IMR-90 (cell line): Measurements from ENCODE around the gene MARCO.

Experiments
- BHLHE40 ChIP-seq: fragments of 150-350 bp; IDR thresholded peaks from 2 replicates; pipeline ENCODE4 v1.6.1; 2016; ENCODE audit warnings: mild to moderate bottlenecking, low read depth, low read length
- ELK1 ChIP-seq: fragments of 150-350 bp; IDR thresholded peaks from 2 replicates; pipeline ENCODE4 v1.6.1; 2016; ENCODE audit warnings: low read depth, mild to moderate bottlenecking, low read length, moderate library complexity, borderline replicate concordance
- MAZ ChIP-seq: IDR thresholded peaks from 2 replicates; pipeline ENCODE4 v1.6.1; 2012; ENCODE audit warnings: low read depth, mild to moderate bottlenecking, low read length, improper control_type of control experiment, moderate library complexity, borderline replicate concordance
- MXI1 ChIP-seq: IDR thresholded peaks from 2 replicates; pipeline ENCODE4 v1.6.1; 2012; ENCODE audit warnings: low read depth, mild to moderate bottlenecking, low read length, moderate library complexity, borderline replicate concordance
- NFE2L2 ChIP-seq: fragments of 150-350 bp; IDR thresholded peaks from 2 replicates; pipeline ENCODE4 v1.6.1; 2016; ENCODE audit warnings: low read depth, mild to moderate bottlenecking, low read length
- POLR2A ChIP-seq: IDR thresholded peaks from 2 replicates; pipeline ENCODE4 v1.6.1; 2012; ENCODE audit warnings: mild to moderate bottlenecking, low read depth, low read length
- RAD21 ChIP-seq: IDR thresholded peaks from 2 replicates; pipeline ENCODE4 v1.6.1; 2012; ENCODE audit warnings: low read length, improper control_type of control experiment
- RFX5 ChIP-seq: IDR thresholded peaks from 2 replicates; pipeline ENCODE4 v1.8.0; 2012; ENCODE audit warnings: low read depth, mild to moderate bottlenecking, low read length, moderate library complexity
- SMC3 ChIP-seq: fragments of 150-350 bp; IDR thresholded peaks from 2 replicates; pipeline ENCODE4 v1.6.1; 2016; ENCODE audit warnings: low read depth, mild to moderate bottlenecking, antibody characterized with exemption, low read length, moderate library complexity
- TF ChIP-seq, protein P1 (sequence below): conservative IDR thresholded peaks from 2 replicates; pipeline ENCODE4 v1.5.1; 2012; ENCODE audit warnings: mild to moderate bottlenecking, low read depth, low read length, improper control_type of control experiment
- TF ChIP-seq, protein P2 (sequence below): fragments of 150-350 bp; IDR thresholded peaks from 2 replicates; pipeline ENCODE4 v1.6.1; 2017; ENCODE audit warnings: mild to moderate bottlenecking, antibody characterized with exemption, low read length, low read depth

GRCh38 chr2:118974103-118974993, 32.4 kb downstream of the MARCO start:
- TF ChIP-seq, protein P1, sequence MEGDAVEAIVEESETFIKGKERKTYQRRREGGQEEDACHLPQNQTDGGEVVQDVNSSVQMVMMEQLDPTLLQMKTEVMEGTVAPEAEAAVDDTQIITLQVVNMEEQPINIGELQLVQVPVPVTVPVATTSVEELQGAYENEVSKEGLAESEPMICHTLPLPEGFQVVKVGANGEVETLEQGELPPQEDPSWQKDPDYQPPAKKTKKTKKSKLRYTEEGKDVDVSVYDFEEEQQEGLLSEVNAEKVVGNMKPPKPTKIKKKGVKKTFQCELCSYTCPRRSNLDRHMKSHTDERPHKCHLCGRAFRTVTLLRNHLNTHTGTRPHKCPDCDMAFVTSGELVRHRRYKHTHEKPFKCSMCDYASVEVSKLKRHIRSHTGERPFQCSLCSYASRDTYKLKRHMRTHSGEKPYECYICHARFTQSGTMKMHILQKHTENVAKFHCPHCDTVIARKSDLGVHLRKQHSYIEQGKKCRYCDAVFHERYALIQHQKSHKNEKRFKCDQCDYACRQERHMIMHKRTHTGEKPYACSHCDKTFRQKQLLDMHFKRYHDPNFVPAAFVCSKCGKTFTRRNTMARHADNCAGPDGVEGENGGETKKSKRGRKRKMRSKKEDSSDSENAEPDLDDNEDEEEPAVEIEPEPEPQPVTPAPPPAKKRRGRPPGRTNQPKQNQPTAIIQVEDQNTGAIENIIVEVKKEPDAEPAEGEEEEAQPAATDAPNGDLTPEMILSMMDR, result no peak
- no peak for TF ChIP-seq MXI1
- no peak for TF ChIP-seq ELK1
- no peak for TF ChIP-seq MAZ
- no peak for TF ChIP-seq POLR2A
- TF ChIP-seq BHLHE40, result no peak
- no peak for TF ChIP-seq SMC3
- no peak for TF ChIP-seq RAD21
- TF ChIP-seq RFX5, result no peak
- TF ChIP-seq, protein P2, sequence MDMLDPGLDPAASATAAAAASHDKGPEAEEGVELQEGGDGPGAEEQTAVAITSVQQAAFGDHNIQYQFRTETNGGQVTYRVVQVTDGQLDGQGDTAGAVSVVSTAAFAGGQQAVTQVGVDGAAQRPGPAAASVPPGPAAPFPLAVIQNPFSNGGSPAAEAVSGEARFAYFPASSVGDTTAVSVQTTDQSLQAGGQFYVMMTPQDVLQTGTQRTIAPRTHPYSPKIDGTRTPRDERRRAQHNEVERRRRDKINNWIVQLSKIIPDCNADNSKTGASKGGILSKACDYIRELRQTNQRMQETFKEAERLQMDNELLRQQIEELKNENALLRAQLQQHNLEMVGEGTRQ, result no peak
- no peak for TF ChIP-seq NFE2L2
